Lower leg skin (tissue), 3 donors: ENCODE results near the gene PTPN18.

Source experiments
- CTCF ChIP-seq, 3 donors: fragments of 450-650 bp; IDR thresholded peaks; one replicate each; pipeline ENCODE4 v1.5.1; 2016; ENCODE audit warnings: antibody characterized with exemption in 3 of 3, mild to moderate bottlenecking in 3 of 3, moderate library complexity in 2 of 3
- POLR2A ChIP-seq, 2 donors: fragments of 450-650 bp; IDR thresholded peaks; one replicate each; pipeline ENCODE4 v1.6.1; 2016 to 2017; ENCODE audit warnings: antibody characterized with exemption in 2 of 2, mild to moderate bottlenecking in 1 of 2, moderate library complexity in 1 of 2

- TF ChIP-seq POLR2A (IDR thresholded peaks at IDR 0.05) (no peak), CTCF (IDR thresholded peaks at IDR 0.05) (no peak)
Observed at GRCh38 chr2:130387071-130387400, 31.2 kb downstream of the PTPN18 start.
